ENCODE results near the gene HRG. TPM values are rescaled to one million over a fixed set of nuclear protein-coding genes. Genes with fewer than 3 reads are reported as not detected.

The HRG gene
- total and polyA plus RNA-seq, 2 of the 8 experiments (the other 6 are each of a cell fraction or from before 2014, with no cell fraction given) = 0.03 to 0.15 TPM

DNA sequence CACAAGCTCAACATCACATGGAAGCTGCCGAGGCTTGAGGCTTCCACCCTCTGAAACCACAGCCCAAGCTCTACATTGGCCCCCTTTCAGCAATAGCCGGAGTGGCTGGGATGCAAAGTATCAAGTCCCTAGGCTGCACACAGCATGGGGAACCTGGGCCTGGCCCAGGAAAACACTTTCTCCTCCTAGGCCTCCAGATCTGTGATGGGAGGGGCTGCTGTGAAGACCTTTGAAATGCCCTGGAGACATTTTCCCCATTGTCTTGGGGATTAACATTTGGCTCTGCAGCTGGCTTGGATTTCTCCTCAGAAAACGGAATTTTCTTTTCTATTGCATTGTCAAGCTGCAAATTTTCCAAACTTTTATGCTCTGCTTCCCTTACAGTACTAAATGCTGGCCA is 18.2 kb downstream of the HRG start:
- H2BK20ac ChIP-seq (ENCODE audit: low read length) = no peak overlapping the region
- no peak overlapping the region for H3K27ac ChIP-seq (ENCODE audit: low read depth, low read length)
- no peak overlapping the region for H2AK5ac ChIP-seq (ENCODE audit: low read depth, low read length)
- no peaks in the 10 kb centered on the region; a peak in 1 of 7 replicates for H3K27me3 ChIP-seq (replicated peaks in 1 of 4; ENCODE audit: control insufficient read depth in 3 of 4, extremely low read depth in 1 of 4, insufficient read depth in 3 of 4, low read length in 3 of 4)
- no peak for DNase-seq (ENCODE audit: low read depth in 1 of 2, low spot score in 2 of 2)
- no peaks in the 10 kb centered on the region for H3K79me1 ChIP-seq (ENCODE audit: low read depth, low read length)
- H3K36me3 ChIP-seq (ENCODE audit: control insufficient read depth in 2 of 4, insufficient read depth in 4 of 4, low read length in 3 of 4) = no peaks in the 10 kb centered on the region
- no peaks in the 10 kb centered on the region for H4K20me1 ChIP-seq (replicated peaks in 1 of 2; ENCODE audit: control insufficient read depth in 1 of 2, insufficient read depth in 2 of 2, low read length in 2 of 2)
- no peak overlapping the region for H3K4me2 ChIP-seq (ENCODE audit: insufficient read depth in 1 of 2, low read depth in 2 of 2, low read length in 2 of 2)
- H4K91ac ChIP-seq (replicated peaks; ENCODE audit: insufficient read length, low read length) = no peak overlapping the region
- no peak overlapping the region for H3K4me3 ChIP-seq (ENCODE audit: extremely low read depth in 1 of 4, insufficient read depth in 2 of 4, low read depth in 3 of 4, low read length in 4 of 4)
- H3K23ac ChIP-seq (ENCODE audit: insufficient read length) = no peak overlapping the region
- H3K79me2 ChIP-seq (ENCODE audit: control insufficient read depth in 1 of 2, insufficient read depth in 2 of 2, low read length in 2 of 2) = no peaks in the 10 kb centered on the region
- peaks cover 6 to 12% of the 10 kb centered on the region in 2 experiments; a peak in 2 of 4 replicates for H3K9me3 ChIP-seq (ENCODE audit: insufficient read depth in 2 of 2, low read depth in 1 of 2, low read length in 1 of 2)
- H4K5ac ChIP-seq (ENCODE audit: insufficient read length, low read depth, low read length) = no peak overlapping the region
- no peaks in the 10 kb centered on the region for H3K4me1 ChIP-seq (replicated peaks in 1 of 4; ENCODE audit: control insufficient read depth in 3 of 4, insufficient read depth in 4 of 4, low read length in 3 of 4)
- no peak overlapping the region for H3K4ac ChIP-seq (replicated peaks; ENCODE audit: insufficient read length, low read depth, low read length)
- H2BK12ac ChIP-seq (ENCODE audit: low read depth, low read length) = no peak overlapping the region
- no peak overlapping the region for H3K14ac ChIP-seq (ENCODE audit: insufficient read length)
- no peak overlapping the region for H3K56ac ChIP-seq (replicated peaks; ENCODE audit: insufficient read length, low read depth, low read length)
- POLR2A ChIA-PET (ENCODE audit: partially characterized antibody) = interaction anchor here (1.2 kb wide), 1 partner anchor 99 kb away, joined by 3 read pairs; the partner anchor contains the start of gene EIF4A2
- no peak overlapping the region for H3K9ac ChIP-seq (replicated peaks in 1 of 4; ENCODE audit: extremely low read depth in 1 of 4, low read depth in 3 of 4, low read length in 3 of 4)
- CTCF ChIA-PET (ENCODE audit: partially characterized antibody) = interaction anchor here (1.4 to 1.6 kb wide), 2 partner anchors 67 to 70 kb away, joined by 4 to 7 read pairs; no protein-coding TSS in a partner anchor
- no peak for FAIRE-seq
- no peak overlapping the region for H2BK5ac ChIP-seq (ENCODE audit: low read depth, low read length)
- no peak overlapping the region for H2BK15ac ChIP-seq (ENCODE audit: low read length)
- no peak overlapping the region for H4K8ac ChIP-seq (ENCODE audit: extremely low read depth, insufficient read depth, low read length)
- H2AFZ ChIP-seq (ENCODE audit: low read length) = no peak overlapping the region
- H3K18ac ChIP-seq (ENCODE audit: extremely low read depth, low read length) = no peak overlapping the region
- no peaks in the 10 kb centered on the region for H3K23me2 ChIP-seq (ENCODE audit: low read depth, low read length)
- 80% methylated on average over 3 of the region's 3 CpGs; no CpG with 5 or more reads in 1 of the 2 experiments for WGBS, 2 experiments (ENCODE audit: extremely low coverage in 1 of 2, insufficient coverage in 1 of 2, insufficient read length in 1 of 2, insufficient replicate concordance in 2 of 2, low coverage in 1 of 2, low lambda C conversion rate in 2 of 2, missing lambda C conversion rate in 1 of 2)
- no peak overlapping the region for H2BK120ac ChIP-seq (replicated peaks; ENCODE audit: low read depth, low read length)
- TF ChIP-seq GTF2F1 (IDR thresholded peaks at IDR 0.05; ENCODE audit: borderline replicate concordance, low read depth, low read length) (no peak), RAD21 (IDR thresholded peaks at IDR 0.05 in 1 of 2, conservative IDR thresholded peaks at IDR 0.05 in 1 of 2; ENCODE audit: low read depth in 2 of 2, low read length in 2 of 2) (no peak), POLR2A (IDR thresholded peaks at IDR 0.05; ENCODE audit: control extremely low read depth in 1 of 2, low read depth in 2 of 2, low read length in 2 of 2) (no peak), YY1 (IDR thresholded peaks at IDR 0.05; ENCODE audit: low read depth, low read length) (no peak), RXRA (IDR thresholded peaks at IDR 0.05; ENCODE audit: insufficient read depth, low read depth, low read length) (no peak), EP300 (IDR thresholded peaks at IDR 0.05; ENCODE audit: borderline replicate concordance in 1 of 2, low read depth in 2 of 2, low read length in 2 of 2) (no peak), JUND (IDR thresholded peaks at IDR 0.05; ENCODE audit: low read length) (no peak), CEBPB (IDR thresholded peaks at IDR 0.05; ENCODE audit: low read depth, low read length) (no peak), BRCA1 (IDR thresholded peaks at IDR 0.05; ENCODE audit: low read depth, low read length) (no peak), SAP30 (IDR thresholded peaks at IDR 0.05; ENCODE audit: insufficient read depth, insufficient replicate concordance, low read length) (no peak), RNF2 (IDR thresholded peaks at IDR 0.05; ENCODE audit: borderline replicate concordance, low read depth, low read length, missing control alignments, poor library complexity, severe bottlenecking) (no peak), TCF12 (IDR thresholded peaks at IDR 0.05; ENCODE audit: low read depth, low read length) (no peak), SP1 (IDR thresholded peaks at IDR 0.05; ENCODE audit: low read depth, low read length) (no peak)
